Measurements from ENCODE around the gene FRMD4A. TPM values are rescaled to one million over a fixed set of nuclear protein-coding genes. Genes with fewer than 3 reads are reported as not detected.

FRMD4A gene
- total and polyA plus RNA-seq, 10 of the 15 experiments (the other 5 are each of a cell fraction or from before 2014, with no cell fraction given) = 17.8 to 75.2 (median 39.1) TPM

- no peak for TF ChIP-seq NFYA (IDR thresholded peaks at IDR 0.05; ENCODE audit: borderline replicate concordance, low read depth, low read length)
- TF ChIP-seq ELK1 (IDR thresholded peaks at IDR 0.05; ENCODE audit: low read depth, low read length) = no peak
- TF ChIP-seq BCLAF1 (IDR thresholded peaks at IDR 0.05) = no peak
- TF ChIP-seq SP1 (IDR thresholded peaks at IDR 0.05; ENCODE audit: low read depth, low read length) = no peak
- TF ChIP-seq ZNF384 (IDR thresholded peaks at IDR 0.05; ENCODE audit: borderline replicate concordance, low read depth, low read length) = no peak
- no peak for TF ChIP-seq TAF1 (IDR thresholded peaks at IDR 0.05; ENCODE audit: borderline replicate concordance, low read depth, low read length)
- TF ChIP-seq ZNF24 (IDR thresholded peaks at IDR 0.05) = no peak
- no peak for TF ChIP-seq BACH1 (IDR thresholded peaks at IDR 0.05; ENCODE audit: borderline replicate concordance)
- no peak for TF ChIP-seq CBX5 (IDR thresholded peaks at IDR 0.05; ENCODE audit: low read depth)
- no peak for TF ChIP-seq RAD21 (IDR thresholded peaks at IDR 0.05; ENCODE audit: insufficient read depth, low read depth, low read length)
- no peak for TF ChIP-seq E2F8 (IDR thresholded peaks at IDR 0.05; ENCODE audit: low read depth, partially characterized antibody)
- no peak for TF ChIP-seq CHD4 (IDR thresholded peaks at IDR 0.05)
- no peak for TF ChIP-seq ESRRA (IDR thresholded peaks at IDR 0.05; ENCODE audit: low read length)
- TF ChIP-seq SRF (IDR thresholded peaks at IDR 0.05; ENCODE audit: low read depth in 2 of 2, low read length in 2 of 2) = no peak
- TF ChIP-seq MEF2B (IDR thresholded peaks at IDR 0.05; ENCODE audit: partially characterized antibody, poor library complexity, severe bottlenecking) = no peak
- TF ChIP-seq MAX (IDR thresholded peaks at IDR 0.05; ENCODE audit: low read depth, low read length) = no peak
- TF ChIP-seq MYC (IDR thresholded peaks at IDR 0.05; ENCODE audit: insufficient read depth, insufficient read length, insufficient replicate concordance, low read length, severe bottlenecking) = no peak
- TF ChIP-seq ZNF622 (IDR thresholded peaks at IDR 0.05) = no peak
- no peak for TF ChIP-seq DPF2 (IDR thresholded peaks at IDR 0.05)
- ChIA-PET RAD21 (ENCODE audit: unreplicated experiment) (no interaction called here), CTCF (no interaction called here), POLR2A (no interaction called here), SMC1A (ENCODE audit: uncharacterized antibody, unreplicated experiment) (no interaction called here)
- ATAC-seq (no peak), DNase-seq (ENCODE audit: low read depth, low spot score) (no peak), FAIRE-seq (no peak)
- Histone ChIP-seq H3K9ac (ENCODE audit: control insufficient read depth, insufficient read depth, low read length) (no peak overlapping the region), H3K36me3 (ENCODE audit: control insufficient read depth in 2 of 2, insufficient read depth in 2 of 2, low read length in 1 of 2) (no peaks in the 10 kb centered on the region), H3K4me2 (ENCODE audit: control insufficient read depth, insufficient read depth) (no peak overlapping the region), H3K27ac (ENCODE audit: control insufficient read depth, insufficient read depth) (no peak overlapping the region; the same call in 1 of the 2 replicates), H3K9me3 (replicated peaks; ENCODE audit: control insufficient read depth, insufficient read depth, low read length) (peaks cover 2% of the 10 kb centered on the region; the same call in 2 of the 3 replicates), H4K20me1 (ENCODE audit: control insufficient read depth, insufficient read depth) (no peaks in the 10 kb centered on the region), H2AFZ (ENCODE audit: control insufficient read depth, low read depth, low read length) (no peak overlapping the region; the same call in none of the 2 replicates), H3K4me3 (no peak overlapping the region), H3K79me2 (ENCODE audit: control insufficient read depth, insufficient read depth, low read length) (no peaks in the 10 kb centered on the region), H3K27me3 (replicated peaks in 1 of 2; ENCODE audit: control insufficient read depth in 2 of 2, insufficient read depth in 2 of 2, low read length in 1 of 2) (no peaks in the 10 kb centered on the region), H3K4me1 (ENCODE audit: control insufficient read depth, insufficient read depth, low read length) (no peaks in the 10 kb centered on the region)
- intact Hi-C loops (cut with micrococcal nuclease; ENCODE audit: unreplicated experiment) = no loop called here
- BruUV-seq (replicated peaks) = no TSS peak
- in situ Hi-C loops (cut with MboI) = no loop called here
- WGBS (ENCODE audit: insufficient coverage, insufficient replicate concordance, low lambda C conversion rate, missing lambda C conversion rate) = 23% methylated on average over 2 of the region's 2 CpGs
Measured at GRCh38 chr10:14047431-14047830, 283.3 kb downstream of the FRMD4A start.

Data from GM12878 (cell line).